HTR-8/SVneo (cell line): Measurements from ENCODE around the gene USP43.

Experiments used
- DNase-seq: peaks from one replicate; pipeline ENCODE4 v3.0.0; 2011; ENCODE audit warnings: low spot score, mixed read lengths; ENCODE audit not compliant: insufficient read length
- FAIRE-seq: peaks from 2 replicates; lab custom pipeline; 2011; peaks lifted over from hg19 to GRCh38; lab: Jason Lieb, UNC

The USP43 gene

DNA sequence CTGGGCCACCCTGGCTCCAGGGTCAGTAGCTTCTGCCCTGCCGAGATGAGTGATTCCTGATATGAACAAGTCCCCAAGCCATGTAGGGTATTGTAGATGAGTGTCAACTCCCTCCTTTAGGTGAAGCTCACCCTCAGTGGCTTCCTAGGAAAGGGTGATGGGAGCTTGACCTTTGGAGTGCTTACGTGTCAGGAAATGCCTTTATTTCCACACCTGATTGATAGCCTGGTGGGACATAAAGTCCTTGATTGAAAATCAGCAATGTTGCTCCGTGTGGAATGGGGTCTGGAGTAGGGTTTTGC is 58.4 kb downstream of the USP43 start:
- DNase-seq: no peak
- FAIRE-seq: no peak

DNA sequence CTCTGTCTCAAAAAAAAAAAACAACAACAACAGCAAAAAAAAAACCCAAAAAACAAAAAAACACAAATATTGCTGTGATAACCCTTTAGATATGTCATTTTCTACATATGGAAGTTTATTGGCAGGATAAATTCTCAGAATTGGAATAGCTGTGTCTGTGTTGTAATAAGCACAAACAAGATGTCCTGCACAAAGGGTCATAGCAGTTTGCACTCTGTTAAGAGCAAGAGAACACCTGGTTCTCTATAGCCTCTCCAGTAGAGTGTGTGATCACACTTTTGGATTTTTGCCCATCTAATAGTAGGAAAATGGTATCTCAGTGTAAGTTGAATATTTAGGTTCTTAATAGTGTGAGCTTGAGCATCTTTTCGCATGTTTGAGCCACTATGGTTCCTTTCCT is 60.4 kb downstream of the USP43 start:
- FAIRE-seq: no peak
- no peak for DNase-seq

DNA sequence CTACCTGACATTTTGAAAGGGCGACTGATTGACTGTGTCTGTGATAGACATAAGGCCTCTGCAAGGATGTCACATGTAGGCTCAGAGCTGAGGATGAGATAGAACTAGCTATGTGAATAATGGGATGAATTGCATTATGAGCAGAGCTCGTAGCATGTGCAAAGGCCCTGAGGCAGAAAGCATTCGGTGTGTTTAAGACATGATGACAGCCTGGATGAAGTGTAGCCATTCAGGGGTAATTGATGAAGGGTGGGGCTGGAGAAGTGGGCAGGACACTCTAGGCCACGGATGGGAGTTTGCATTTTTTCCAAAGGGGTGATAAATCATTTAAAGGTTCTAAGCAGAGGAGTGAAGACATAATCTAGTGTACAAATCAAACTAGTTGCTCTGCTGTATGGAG is 62.6 kb downstream of the USP43 start:
- DNase-seq (no peak), FAIRE-seq (no peak)

DNA sequence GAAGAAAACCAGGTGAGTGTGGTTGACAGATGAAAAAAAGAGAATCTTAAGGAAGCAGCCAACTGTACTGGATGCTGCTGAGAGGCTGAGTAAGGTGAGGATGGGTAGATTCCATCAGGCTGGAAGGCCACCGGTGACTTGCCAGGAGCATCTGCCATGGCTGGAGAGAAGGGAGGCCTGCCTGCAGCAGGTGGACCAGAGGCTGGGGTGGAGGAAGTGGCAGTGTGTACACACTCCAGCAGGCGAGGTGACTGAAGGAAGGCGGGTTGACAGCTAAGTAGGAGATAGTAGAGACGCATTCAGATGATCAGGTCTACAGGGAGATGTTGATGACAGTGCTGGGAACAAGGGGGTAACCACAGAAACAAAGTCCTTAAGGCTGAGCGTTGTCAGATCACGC is 69.5 kb downstream of the USP43 start:
- DNase-seq: no peak
- no peak for FAIRE-seq

DNA sequence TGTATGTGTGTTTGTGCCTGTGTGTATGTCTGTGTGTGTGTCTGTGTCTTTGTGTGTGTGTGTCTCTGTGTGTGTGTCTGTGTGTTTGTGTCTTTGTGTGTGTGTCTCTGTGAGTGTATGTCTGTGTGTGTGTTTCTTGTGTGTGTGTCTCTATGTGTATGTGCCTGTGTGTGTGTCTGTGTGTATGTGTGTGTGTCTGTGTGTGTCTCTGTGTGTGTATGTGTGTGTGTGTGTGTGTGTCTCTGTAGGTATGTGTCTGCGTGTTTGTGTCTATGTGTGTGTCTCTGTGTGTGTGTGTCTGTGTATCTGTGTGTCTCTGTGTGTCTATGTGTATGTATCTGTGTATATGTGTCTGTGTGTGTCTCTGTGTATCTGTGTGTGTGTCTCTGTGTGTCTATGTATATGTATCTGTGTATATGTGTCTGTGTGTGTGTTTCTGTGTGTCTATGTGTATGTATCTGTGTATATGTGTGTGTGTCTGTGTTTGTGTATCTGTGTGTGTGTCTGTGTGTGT is 70.2 kb downstream of the USP43 start:
- DNase-seq (no peak), FAIRE-seq (peak; percentile 89)

DNA sequence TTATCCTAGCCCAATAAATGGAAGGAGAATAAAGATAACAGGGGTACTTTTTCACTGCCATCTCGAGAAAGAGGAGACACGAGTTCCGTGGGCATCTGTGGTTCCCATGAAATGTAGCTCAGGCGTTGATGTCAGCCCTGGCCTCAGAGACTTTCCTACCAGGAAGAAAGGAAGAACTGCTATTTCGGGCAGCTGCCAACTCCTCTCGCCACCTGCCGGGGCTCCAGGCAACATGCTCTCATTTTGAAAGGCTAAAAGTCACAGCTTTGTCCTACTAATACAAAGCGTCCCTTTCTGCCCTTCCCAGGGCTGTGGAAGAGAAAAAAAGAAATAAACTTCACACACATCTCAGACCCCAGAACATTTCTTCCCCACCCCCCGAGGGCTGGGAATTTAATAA is 80.3 kb downstream of the USP43 start:
- DNase-seq (no peak), FAIRE-seq (no peak)

DNA sequence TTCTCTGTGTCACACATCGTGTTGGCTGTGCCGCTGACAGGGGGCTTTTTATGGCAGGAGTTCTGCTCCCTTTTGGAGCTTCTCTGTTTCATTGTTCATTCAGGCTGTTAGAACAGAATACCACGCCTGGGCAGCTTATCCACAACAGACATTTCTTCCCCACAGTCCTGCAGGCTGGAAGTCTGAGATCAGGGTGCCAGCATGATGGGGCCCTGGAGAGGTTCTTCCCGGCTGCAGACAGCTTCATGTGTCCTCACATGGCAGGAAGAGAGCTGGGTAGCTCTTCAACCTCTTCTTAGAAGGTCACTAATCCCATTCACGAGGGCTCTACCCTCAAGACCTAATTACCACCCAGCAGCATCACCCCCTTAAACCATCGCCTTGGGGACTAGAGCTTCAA is 81.0 kb downstream of the USP43 start:
- FAIRE-seq (no peak), DNase-seq (no peak)

DNA sequence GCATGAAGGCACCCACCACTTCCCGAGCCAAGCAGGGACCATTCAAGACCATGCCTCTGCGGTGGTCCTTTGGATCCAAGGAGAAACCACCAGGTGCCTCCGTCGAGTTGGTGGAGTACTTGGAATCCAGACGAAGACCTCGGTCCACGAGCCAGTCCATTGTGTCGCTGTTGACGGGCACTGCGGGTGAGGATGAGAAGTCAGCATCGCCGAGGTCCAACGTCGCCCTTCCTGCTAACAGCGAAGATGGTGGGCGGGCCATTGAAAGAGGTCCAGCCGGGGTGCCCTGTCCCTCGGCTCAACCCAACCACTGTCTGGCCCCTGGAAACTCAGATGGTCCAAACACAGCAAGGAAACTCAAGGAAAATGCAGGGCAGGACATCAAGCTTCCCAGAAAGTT is 82.7 kb downstream of the USP43 start:
- no peak for FAIRE-seq
- DNase-seq: no peak

DNA sequence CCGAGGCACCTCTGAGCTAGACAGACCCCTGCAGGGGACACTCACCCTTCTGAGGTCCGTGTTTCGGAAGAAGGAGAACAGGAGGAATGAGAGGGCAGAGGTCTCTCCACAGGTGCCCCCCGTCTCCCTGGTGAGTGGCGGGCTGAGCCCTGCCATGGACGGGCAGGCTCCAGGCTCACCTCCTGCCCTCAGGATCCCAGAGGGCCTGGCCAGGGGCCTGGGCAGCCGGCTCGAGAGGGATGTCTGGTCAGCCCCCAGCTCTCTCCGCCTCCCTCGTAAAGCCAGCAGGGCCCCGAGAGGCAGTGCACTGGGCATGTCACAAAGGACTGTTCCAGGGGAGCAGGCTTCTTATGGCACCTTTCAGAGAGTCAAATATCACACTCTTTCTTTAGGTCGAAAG is 83.2 kb downstream of the USP43 start:
- FAIRE-seq (no peak), DNase-seq (no peak)

DNA sequence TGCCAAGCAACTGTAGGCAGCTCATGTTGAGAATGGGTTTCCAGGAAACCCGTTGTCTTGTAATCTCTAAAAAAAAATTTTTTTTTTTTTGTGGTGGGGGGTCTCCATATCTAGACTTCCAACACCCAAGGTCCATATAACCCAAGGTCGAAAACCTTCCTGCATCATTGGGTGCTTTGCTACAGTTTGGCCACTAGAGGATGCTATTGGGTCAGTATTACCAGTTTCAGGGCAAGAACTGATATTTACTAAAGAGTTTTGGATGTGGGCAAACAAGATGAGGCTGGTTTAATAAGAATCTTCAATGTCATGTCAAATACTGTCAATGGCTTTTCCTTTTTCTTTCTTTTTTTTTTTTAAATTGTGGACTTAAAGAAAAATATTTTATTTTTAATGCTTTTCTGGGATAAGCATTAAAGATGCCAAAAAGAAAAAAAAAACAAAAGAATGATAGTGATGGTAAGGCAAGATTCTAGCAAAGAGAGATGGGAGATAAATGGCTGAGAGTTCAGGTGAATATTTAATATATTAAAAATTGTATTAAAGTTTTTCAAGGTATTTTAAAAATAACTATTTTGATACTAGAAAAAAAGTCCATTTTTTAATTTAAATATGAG is 83.8 kb downstream of the USP43 start:
- DNase-seq: peak; percentile 71

DNA sequence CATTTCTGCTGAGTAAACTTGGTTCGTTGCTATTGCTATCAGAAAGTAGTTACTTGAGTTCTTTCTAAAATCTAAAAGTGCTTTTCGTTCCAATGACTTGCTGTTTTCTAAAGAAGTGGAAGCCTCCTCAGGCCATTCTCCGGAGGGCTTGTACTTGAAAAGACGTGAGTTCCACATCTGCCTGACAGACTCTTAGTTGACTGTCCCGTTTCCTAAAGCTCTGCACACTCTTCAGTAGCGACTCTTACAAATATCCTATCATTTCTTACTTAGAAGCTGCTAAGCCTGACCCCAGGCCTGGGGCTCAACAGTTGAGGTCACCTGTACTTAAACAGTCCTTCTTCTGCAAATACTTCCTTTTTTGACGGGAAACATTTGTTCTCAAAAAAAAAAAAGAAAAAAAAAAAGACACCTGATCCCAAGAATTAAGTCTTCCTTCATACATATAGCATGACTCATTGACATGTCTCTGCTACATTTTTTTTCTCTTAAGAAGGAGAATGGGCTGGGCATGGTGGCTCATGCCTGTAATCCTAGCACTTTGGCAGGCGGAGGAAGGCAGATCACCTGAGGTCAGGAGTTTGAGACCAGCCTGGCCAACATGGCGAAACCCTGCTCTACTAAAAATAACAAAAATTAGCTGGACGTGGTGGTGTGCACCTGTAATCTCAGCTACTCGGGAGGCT is 84.6 kb downstream of the USP43 start:
- DNase-seq: peak; percentile 27
- no peak for FAIRE-seq

More for the DNA sequence above, 83.8 kb downstream of the USP43 start:
- no peak for FAIRE-seq

DNA sequence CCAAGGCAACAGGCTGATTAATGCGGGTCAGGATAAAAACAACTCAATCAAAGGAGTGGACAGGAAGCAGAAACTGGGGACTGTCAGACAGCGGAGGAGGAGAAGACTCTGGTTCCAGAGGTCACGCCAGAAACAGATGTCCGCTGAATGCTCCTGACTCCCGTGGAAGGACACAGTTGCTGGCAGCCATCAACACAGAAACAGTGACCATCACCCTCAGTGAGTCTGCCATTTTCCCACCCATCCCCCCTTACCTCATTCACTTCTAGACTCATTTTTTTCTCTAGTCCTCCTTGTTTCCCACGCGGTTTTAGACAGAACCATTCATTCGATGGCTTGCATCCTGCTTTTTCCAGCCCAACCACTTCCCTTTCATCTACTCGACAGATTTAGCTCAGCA is 105.2 kb downstream of the USP43 start:
- FAIRE-seq: no peak
- DNase-seq: no peak

DNA sequence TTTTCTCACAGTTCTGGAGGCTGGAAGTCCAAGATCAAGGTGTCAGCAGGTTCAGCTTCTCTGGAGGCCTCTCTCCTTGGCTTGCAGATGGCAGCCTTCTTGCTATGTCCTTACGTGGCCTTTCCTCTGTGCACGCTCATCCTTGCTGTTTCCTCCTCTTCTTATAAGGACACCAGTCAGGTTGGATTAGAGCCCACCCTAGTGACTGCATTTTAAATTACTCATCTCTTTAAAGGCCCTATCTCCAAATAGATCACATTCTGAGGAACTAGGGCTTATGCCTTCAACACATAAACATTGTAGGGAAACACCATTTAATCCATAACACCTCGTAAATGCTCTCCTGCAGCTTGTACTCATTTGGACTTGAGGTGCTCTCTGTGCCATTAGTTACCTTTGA is 109.8 kb downstream of the USP43 start:
- no peak for DNase-seq
- no peak for FAIRE-seq

DNA sequence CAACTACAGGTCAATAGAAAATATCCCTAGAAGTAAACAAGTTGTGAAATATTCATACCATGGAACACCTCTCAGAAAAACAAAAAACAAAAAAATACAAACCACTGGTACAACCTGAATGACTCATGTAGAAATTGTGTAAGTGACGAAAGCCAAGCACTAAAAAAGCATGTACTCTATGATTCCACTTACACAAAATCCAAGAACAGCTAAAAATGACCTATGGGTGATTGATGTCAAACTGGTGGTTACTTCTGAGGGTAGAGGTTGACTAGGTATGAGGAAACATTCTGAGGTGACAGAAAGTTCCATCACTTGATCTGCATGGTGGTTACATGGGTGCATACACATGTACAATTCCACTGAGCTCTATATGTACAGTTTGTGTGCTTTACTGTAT is 114.9 kb downstream of the USP43 start:
- FAIRE-seq (no peak), DNase-seq (no peak)

DNA sequence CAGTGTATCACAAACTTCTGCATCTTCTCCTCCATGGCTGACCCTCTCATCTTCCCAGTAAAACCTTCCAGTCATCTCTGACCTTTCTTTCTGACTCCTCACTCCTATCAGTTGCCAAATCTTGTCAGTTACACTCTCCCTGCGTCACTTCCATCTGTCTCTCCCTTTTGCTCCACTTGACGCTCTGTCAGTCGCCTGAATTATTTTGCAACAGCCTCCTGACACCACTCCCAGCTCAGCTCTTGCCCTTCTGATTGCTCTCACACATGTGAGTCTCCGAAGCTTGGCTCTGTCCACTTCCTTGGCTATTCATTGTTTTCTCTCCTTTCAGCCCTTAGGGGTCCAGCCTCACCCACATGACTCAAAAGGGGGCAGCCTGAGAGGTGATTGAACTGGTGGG is 118.3 kb downstream of the USP43 start:
- DNase-seq (no peak), FAIRE-seq (no peak)

DNA sequence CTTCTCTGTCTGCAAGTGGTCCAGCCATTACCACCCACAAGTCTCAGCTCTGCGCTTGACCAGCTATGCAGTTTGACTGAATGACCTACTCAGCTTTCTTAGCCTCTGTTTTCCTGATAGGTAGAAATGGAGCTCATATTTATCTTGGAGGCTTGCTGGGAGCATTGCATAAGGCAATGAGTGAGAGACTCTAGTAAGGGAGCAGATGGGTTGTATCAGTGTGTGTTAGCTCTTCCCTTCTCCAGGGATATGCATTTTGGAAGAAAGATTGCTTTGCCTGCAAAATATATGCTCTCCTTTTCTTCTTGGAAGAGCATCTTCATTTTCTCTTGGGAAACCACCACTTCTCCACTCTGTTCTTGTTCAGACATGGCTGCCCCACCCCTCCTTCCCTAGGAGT is 120.0 kb downstream of the USP43 start:
- no peak for FAIRE-seq
- no peak for DNase-seq

DNA sequence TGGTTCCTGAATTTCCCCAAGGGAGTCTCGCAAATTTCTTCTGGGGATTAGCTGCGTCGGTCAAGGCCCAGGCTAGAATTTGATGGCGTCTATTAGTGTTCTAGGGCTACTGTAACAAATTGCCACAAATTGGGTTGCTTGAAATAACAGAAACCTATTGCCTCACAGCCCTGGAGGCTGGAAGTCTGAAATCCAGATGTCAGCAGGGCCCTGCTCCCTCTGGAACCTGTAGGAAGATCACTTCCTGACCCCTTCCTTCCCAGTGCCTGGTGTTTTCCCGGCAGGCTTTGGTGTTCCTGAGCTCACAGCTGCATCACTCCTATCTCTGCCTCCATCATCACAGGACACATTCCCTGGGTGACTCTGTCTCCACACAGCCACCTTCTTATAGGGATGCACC is 121.7 kb downstream of the USP43 start:
- no peak for DNase-seq

DNA sequence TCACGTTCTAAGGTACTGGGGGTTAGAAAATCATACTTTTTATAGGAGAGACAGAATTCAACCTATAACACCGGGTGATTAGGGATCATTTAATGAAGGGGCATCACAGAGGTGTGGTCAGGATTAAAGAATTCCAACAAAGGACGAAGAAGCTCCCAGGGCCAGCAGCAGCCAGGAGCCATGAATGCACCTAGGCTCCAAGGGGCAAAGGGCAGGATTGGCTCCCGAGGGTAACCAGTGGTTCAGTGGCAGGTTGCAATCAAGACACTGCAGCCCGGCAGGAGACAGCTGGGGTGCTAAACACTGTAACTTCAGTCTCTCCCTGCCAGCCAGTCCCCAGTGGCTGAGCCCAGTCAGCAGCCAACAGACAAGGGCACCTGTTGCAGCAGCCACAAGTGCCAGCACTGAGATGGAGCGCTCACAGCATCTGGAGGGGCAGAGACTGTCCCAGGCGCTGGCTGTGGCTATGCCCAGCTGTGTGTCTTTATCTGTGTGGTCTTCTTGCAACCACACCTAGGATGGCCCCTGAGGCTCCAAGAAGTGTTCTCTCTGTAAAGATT is 122.2 kb downstream of the USP43 start:
- FAIRE-seq: no peak
- DNase-seq: no peak

More for the DNA sequence above, 121.7 kb downstream of the USP43 start:
- no peak for FAIRE-seq

DNA sequence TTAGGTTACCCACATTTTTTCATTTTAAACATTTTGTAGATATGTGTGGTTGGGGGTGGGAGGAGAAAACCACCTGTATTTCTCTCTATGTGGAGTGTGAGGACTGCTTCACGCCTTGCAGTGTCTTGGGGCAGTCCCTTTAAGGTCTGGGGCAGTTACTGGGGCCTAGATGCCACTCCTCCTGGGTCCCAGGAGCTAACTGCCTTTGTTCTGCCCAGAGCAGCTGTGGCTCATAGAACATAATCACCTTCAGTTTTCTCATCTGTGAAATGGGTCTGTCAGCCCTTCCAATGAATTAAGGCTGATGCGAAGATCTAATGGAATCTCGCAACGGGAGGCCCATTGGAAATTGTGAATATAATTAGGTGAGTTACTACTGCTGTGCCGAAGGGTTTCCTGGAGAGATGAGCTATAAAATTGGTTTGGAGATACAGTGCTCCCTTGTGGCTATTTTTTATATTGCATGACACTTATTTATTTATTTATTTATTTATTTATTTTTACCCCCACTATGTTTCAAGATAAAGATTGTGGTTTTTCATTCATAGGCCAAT is 123.1 kb downstream of the USP43 start:
- DNase-seq: peak; percentile 39

DNA sequence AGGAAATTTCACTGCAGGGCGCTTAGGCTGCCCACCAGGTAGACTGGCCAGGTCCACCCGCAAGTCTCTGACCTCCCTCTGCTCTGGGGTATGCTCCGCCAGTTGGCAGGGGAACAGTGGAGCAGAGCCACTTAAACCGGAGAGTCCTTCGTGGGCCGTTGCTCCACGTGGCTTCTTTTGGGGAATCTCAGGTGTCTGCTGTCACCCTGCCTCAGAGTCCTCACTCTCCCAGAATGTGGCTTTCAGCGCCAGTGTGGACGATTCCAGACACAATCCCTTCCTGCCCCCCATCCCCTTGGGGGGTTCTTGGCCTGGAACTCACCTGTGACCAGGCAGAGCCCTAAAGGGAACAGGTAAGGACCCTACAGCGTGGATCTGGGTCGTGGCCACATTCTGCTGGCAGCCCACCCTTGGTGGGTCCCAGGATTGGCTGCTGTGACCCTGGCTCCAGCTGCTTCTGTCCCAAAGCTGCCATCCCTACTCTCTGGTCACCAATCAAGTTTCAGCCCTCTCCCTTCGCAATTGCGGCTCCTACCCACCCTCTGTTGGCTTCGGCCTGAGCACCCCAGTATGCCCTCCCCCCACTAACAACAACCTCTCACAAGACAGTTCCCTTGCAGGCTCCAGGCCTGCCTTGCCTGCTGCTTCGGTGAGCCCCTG is 123.8 kb downstream of the USP43 start:
- no peak for FAIRE-seq

More for the DNA sequence above, 123.1 kb downstream of the USP43 start:
- FAIRE-seq: no peak

DNA sequence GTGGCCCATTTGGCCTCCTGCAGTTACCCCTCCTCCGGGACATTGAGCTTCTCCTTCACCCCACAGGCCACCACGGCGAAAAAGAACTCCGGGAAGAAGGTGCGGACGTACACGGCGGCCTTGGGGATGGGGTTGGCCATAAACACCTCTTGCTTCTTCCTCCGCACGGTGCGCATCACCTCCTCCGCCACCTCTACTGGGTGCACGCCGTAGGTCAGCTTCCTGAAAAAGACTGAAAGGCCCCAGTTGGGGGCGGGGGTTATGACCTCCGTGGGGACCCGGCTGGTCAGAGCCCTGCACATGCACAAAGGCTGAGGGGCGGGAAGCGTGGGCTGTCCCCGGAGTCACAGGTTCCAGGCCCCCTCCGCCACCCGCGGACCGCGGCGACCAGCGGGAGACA is 126.1 kb downstream of the USP43 start:
- FAIRE-seq: no peak
- DNase-seq: no peak

More for the DNA sequence above, 123.8 kb downstream of the USP43 start:
- DNase-seq: no peak
